HepG2 (cell line): ENCODE results near the gene PPFIA2. TPM values are rescaled to one million over a fixed set of nuclear protein-coding genes. Genes with fewer than 3 reads are reported as not detected.

Experiments used
- ATAC-seq: fragments of 200-7000 bp; cut with Tn5 transposase; 3 replicates; pipeline ENCODE4 v1.9.1; 2020; ENCODE audit warnings: mild to moderate bottlenecking, moderate library complexity
- BruUV-seq: library from RNA; stranded (reverse); fragments of 400-500 nt; replicated peaks from 2 replicates; lab custom pipeline; 2021; lab: Mats Ljungman, UMichigan
- CTCF ChIA-PET: fragments of 300-600 bp; formaldehyde crosslinking; extraction: SDS; loops from one replicate; lab custom pipeline; 2021; ENCODE audit warnings: low total read pairs, inconsistent platforms, low intra/inter-chr PET ratio; lab: Yijun Ruan, JAX
- POLR2A ChIA-PET: fragments of 350-600 bp; sonication (Branson Sonifier 250); formaldehyde crosslinking; loops from one replicate; lab custom pipeline; 2020; ENCODE audit warnings: antibody characterized with exemption, inconsistent platforms; lab: Yijun Ruan, JAX
- DNase-seq: peaks from one replicate; pipeline ENCODE4 v3.0.0-alpha.2; 2015; ENCODE audit warnings: low spot score
- FAIRE-seq: peaks from 3 replicates; lab custom pipeline; 2011; peaks lifted over from hg19 to GRCh38; lab: Jason Lieb, UNC
- H2AFZ ChIP-seq: one replicate; pipeline ENCODE4 v1.6.1; 2011; ENCODE audit warnings: low read length, inconsistent platforms
- H3K27ac ChIP-seq: fragments of 300-600 bp; 3 replicates; pipeline ENCODE4 v1.8.0; 2011; ENCODE audit warnings: mixed run types, mild to moderate bottlenecking, mixed read lengths, low read length, inconsistent platforms; ENCODE audit not compliant: insufficient read depth; ENCODE audit errors: extremely low read length
- H3K27me3 ChIP-seq, 2 experiments: fragments of 200-600 bp in 1 of 2; 2 replicates in 1 of 2; 3 replicates in 1 of 2; pipeline versions ENCODE4 v1.6.0 to v1.8.0; 2011; ENCODE audit warnings: low read length in 2 of 2, mild to moderate bottlenecking in 2 of 2, moderate library complexity in 2 of 2, inconsistent platforms in 1 of 2; ENCODE audit not compliant: insufficient read depth in 2 of 2, control insufficient read depth in 1 of 2
- H3K36me3 ChIP-seq, 2 experiments: fragments of 200-600 bp in 1 of 2; replicated peaks in 1 of 2; 2 replicates in 1 of 2; 3 replicates in 1 of 2; pipeline versions ENCODE4 v1.5.1 to v1.8.0; 2011; ENCODE audit warnings: low read length in 2 of 2, inconsistent platforms in 1 of 2; ENCODE audit not compliant: insufficient read depth in 2 of 2, control insufficient read depth in 1 of 2
- H3K4me1 ChIP-seq: 2 replicates; pipeline ENCODE4 v1.5.1; 2012; ENCODE audit warnings: low read length, inconsistent platforms; ENCODE audit not compliant: insufficient read depth
- H3K4me2 ChIP-seq: 2 replicates; pipeline ENCODE4 v1.6.0; 2011; ENCODE audit warnings: low read depth, low read length, inconsistent platforms
- H3K4me3 ChIP-seq, 3 experiments: fragments of 200-600 bp in 1 of 3; sonication (generic), shearing (Covaris generic) in 1 of 3; replicated peaks in 1 of 3; 2 replicates each; pipeline ENCODE4 v1.5.1; 2011 to 2016; ENCODE audit warnings: low read length in 3 of 3, inconsistent platforms in 2 of 3, low read depth in 2 of 3, mild to moderate bottlenecking in 2 of 3, control low read depth in 1 of 3, mixed read lengths in 1 of 3; ENCODE audit not compliant: insufficient read depth in 1 of 3
- H3K79me2 ChIP-seq: one replicate; pipeline ENCODE4 v1.6.1; 2011; ENCODE audit warnings: low read length, inconsistent platforms; ENCODE audit not compliant: insufficient read depth
- H3K9ac ChIP-seq: 2 replicates; pipeline ENCODE4 v1.6.0; 2011; ENCODE audit warnings: mild to moderate bottlenecking, low read depth, low read length, inconsistent platforms; ENCODE audit not compliant: insufficient read depth
- H3K9me3 ChIP-seq: 2 replicates; pipeline ENCODE4 v1.5.1; 2012; ENCODE audit warnings: mild to moderate bottlenecking, low read length
- H4K20me1 ChIP-seq: 2 replicates; pipeline ENCODE4 v1.6.0; 2011; ENCODE audit warnings: inconsistent platforms, mild to moderate bottlenecking, low read length, moderate library complexity; ENCODE audit not compliant: insufficient read depth
- ARHGAP35 ChIP-seq: sonication (generic); formaldehyde crosslinking; IDR thresholded peaks from 2 replicates; pipeline ENCODE4 v1.9.0; 2022; ENCODE audit warnings: mild to moderate bottlenecking, inconsistent platforms, moderate library complexity, missing genetic modification reagents, borderline replicate concordance
- FOXP4 ChIP-seq: sonication (generic); formaldehyde crosslinking; IDR thresholded peaks from 2 replicates; pipeline ENCODE4 v1.4.0; 2020; ENCODE audit warnings: missing genetic modification reagents
- HMGXB4 ChIP-seq, 2 experiments: sonication (generic) in 1 of 2; formaldehyde crosslinking in 1 of 2; IDR thresholded peaks; 2 replicates each; pipeline versions ENCODE4 v1.4.0 to v1.6.1; 2018 to 2020; ENCODE audit warnings: missing genetic modification reagents in 2 of 2, borderline replicate concordance in 1 of 2, low read depth in 1 of 2, mild to moderate bottlenecking in 1 of 2, missing biosample characterization in 1 of 2
- HNF1B ChIP-seq: sonication (generic); formaldehyde crosslinking; IDR thresholded peaks from 2 replicates; pipeline ENCODE4 v1.5.1; 2020; ENCODE audit warnings: mild to moderate bottlenecking, moderate library complexity, missing genetic modification reagents
- IRF9 ChIP-seq: sonication (generic); formaldehyde crosslinking; IDR thresholded peaks from 2 replicates; pipeline ENCODE4 v1.8.0; 2022; ENCODE audit warnings: missing genetic modification reagents, mild to moderate bottlenecking, borderline replicate concordance
- NFYC ChIP-seq: IDR thresholded peaks from 2 replicates; pipeline ENCODE4 v1.6.1; 2016; ENCODE audit warnings: missing genetic modification reagents, missing compliant biosample characterization
- SETDB1 ChIP-seq: sonication (generic); formaldehyde crosslinking; IDR thresholded peaks from 2 replicates; pipeline ENCODE4 v1.5.1; 2020; ENCODE audit warnings: missing genetic modification reagents, mild to moderate bottlenecking, borderline replicate concordance
- SRY ChIP-seq: sonication (generic); formaldehyde crosslinking; IDR thresholded peaks from 2 replicates; pipeline ENCODE4 v1.8.0; 2022; ENCODE audit warnings: mild to moderate bottlenecking, missing genetic modification reagents
- WIZ ChIP-seq: sonication (generic); formaldehyde crosslinking; IDR thresholded peaks from 2 replicates; pipeline ENCODE4 v1.5.1; 2020; ENCODE audit warnings: mild to moderate bottlenecking, missing genetic modification reagents
- ZEB1 ChIP-seq: IDR thresholded peaks from 2 replicates; pipeline ENCODE4 v1.6.1; 2012; ENCODE audit warnings: mild to moderate bottlenecking, low read depth, inconsistent platforms; ENCODE audit not compliant: insufficient replicate concordance
- ZNF124 ChIP-seq: sonication (generic); formaldehyde crosslinking; IDR thresholded peaks from 2 replicates; pipeline ENCODE4 v1.4.0; 2020; ENCODE audit warnings: missing genetic modification reagents
- ZNF496 ChIP-seq: sonication (generic); formaldehyde crosslinking; IDR thresholded peaks from 2 replicates; pipeline ENCODE4 v1.8.1; 2023; ENCODE audit warnings: mild to moderate bottlenecking, moderate library complexity, missing genetic modification reagents; ENCODE audit not compliant: insufficient replicate concordance
- ZNF501 ChIP-seq: sonication (generic); formaldehyde crosslinking; IDR thresholded peaks from 2 replicates; pipeline ENCODE4 v1.5.1; 2020; ENCODE audit warnings: mild to moderate bottlenecking, moderate library complexity, missing genetic modification reagents
- ZNF83 ChIP-seq: sonication (generic); formaldehyde crosslinking; IDR thresholded peaks from 2 replicates; pipeline ENCODE4 v1.4.0; 2020; ENCODE audit warnings: missing genetic modification reagents, mild to moderate bottlenecking, borderline replicate concordance
- ZSCAN12 ChIP-seq: sonication (generic); formaldehyde crosslinking; IDR thresholded peaks from 2 replicates; pipeline ENCODE4 v1.9.0; 2021; ENCODE audit warnings: mild to moderate bottlenecking, missing genetic modification reagents
- in situ Hi-C: cut with HindIII; loops from 2 replicates; pipeline ENCODE4 v1.10.0; 2017; ENCODE audit warnings: low pct_unique_long_range_greater_than_20kb; ENCODE audit not compliant: extremely low pct_ligation_motif_present
- intact Hi-C: fragments of 100-400 bp; cut with micrococcal nuclease; formaldehyde crosslinking; loops from one replicate; pipeline ENCODE4 v1.10.0; 2022; ENCODE audit not compliant: unreplicated experiment
- polyA plus RNA-seq, 8 experiments: library from polyadenylated mRNA; depleted of rRNA in 3 of 8; stranded (reverse) in 7 of 8; unstranded in 1 of 8; fragments of >200 nt; fragmentation: Illumina TruSeq in 4 of 8; extraction: Trizol in 4 of 8; gene quantifications; 2 replicates each; pipeline versions ENCODE4 v1.2.1 to v1.2.3, GENCODE V29; 2011 to 2016; ENCODE audit warnings: low read depth in 4 of 8, missing spikeins in 1 of 8, mixed read lengths in 1 of 8; ENCODE audit not compliant: insufficient read depth in 1 of 8
- total RNA-seq, 5 experiments: library from RNA; depleted of rRNA; stranded (reverse); fragments of >200 nt; fragmentation: Illumina TruSeq; extraction: Trizol; gene quantifications; 2 replicates each; pipeline ENCODE4 v1.2.3, GENCODE V29; 2016; ENCODE audit warnings: low read depth in 1 of 5

PPFIA2 gene
- total and polyA plus RNA-seq, 2 of the 13 experiments (the other 11 are each of a cell fraction or from before 2014, with no cell fraction given): 0.05 TPM; not detected in 1

- TF ChIP-seq HNF1B (CRISPR knock-in tag) (no peak), ARHGAP35 (CRISPR knock-in tag) (no peak), FOXP4 (CRISPR knock-in tag) (no peak), SRY (CRISPR knock-in tag) (no peak), IRF9 (CRISPR knock-in tag) (no peak)
Measured at GRCh38 chr12:81360916-81361315, 398.2 kb downstream of the PPFIA2 start (continued).

- FAIRE-seq: no peak
- DNase-seq: no peak
- H3K27me3 ChIP-seq: no peaks in the 10 kb centered on the region; a peak in 1 of 5 replicates
- no peak overlapping the region for H3K9ac ChIP-seq
- H3K79me2 ChIP-seq: no peaks in the 10 kb centered on the region
- ChIA-PET CTCF (no interaction called here), POLR2A (no interaction called here)
- no peaks in the 10 kb centered on the region for H3K4me1 ChIP-seq
- in situ Hi-C loops (no loop called here), intact Hi-C loops (no loop called here)
- H3K9me3 ChIP-seq: no peaks in the 10 kb centered on the region
- no peak overlapping the region for H3K4me2 ChIP-seq
- H4K20me1 ChIP-seq: no peaks in the 10 kb centered on the region
- H3K4me3 ChIP-seq: no peak overlapping the region
- no TSS peak for BruUV-seq
- H3K27ac ChIP-seq: no peak overlapping the region
- H3K36me3 ChIP-seq: no peaks in the 10 kb centered on the region
- H2AFZ ChIP-seq: no peak overlapping the region
- no peak for ATAC-seq
- TF ChIP-seq WIZ (CRISPR knock-in tag) (no peak), NFYC (CRISPR knock-in tag) (no peak), SETDB1 (CRISPR knock-in tag) (no peak), ZSCAN12 (CRISPR knock-in tag) (no peak), ZNF501 (CRISPR knock-in tag) (no peak), ZEB1 (no peak), ZNF496 (CRISPR knock-in tag) (no peak), HMGXB4 (CRISPR knock-in tag; IDR thresholded peaks at IDR 0.05; ENCODE audit: borderline replicate concordance in 1 of 2, low read depth in 1 of 2) (no peak), ZNF83 (CRISPR knock-in tag) (no peak), ZNF124 (CRISPR knock-in tag) (no peak)
Measured at GRCh38 chr12:81359736-81360135, 399.4 kb downstream of the PPFIA2 start.
